ENCODE data around the gene CYP4F3.
"Not testable (repeated sequence)": the region's sequence is repeated elsewhere in the genome, so short reads cannot be mapped to it uniquely, and the experiment has no call there.

The CYP4F3 gene

DNA sequence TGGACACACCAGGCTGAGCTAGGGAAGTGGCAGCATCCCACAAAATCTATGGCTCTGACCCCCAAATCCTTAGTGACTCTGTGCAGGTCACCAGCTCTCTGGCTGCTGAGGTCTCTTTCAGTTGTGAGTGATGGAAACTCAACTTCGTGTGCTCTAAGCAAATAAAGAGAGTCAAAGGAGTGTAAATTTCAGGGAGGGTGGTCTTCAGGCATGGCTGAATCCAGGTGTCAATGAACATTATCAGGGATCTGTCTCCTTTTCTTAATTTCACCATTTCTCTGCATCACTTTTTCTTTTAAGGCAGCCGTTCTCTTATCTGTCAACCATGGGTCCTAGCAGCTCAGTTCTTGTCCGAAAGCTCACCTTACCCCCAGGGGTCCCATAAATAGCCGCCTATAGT, 38.4 kb downstream of the CYP4F3 start:
- H3K27me3 ChIP-seq (ENCODE audit: control insufficient read depth, insufficient read depth, low read length), result no peaks in the 10 kb centered on the region
- peaks cover 9% of the 10 kb centered on the region for H3K4me1 ChIP-seq (ENCODE audit: control insufficient read depth, insufficient read depth, low read length)
- H3K9ac ChIP-seq (ENCODE audit: low read length), result no peak overlapping the region
- no peak overlapping the region for H3K4me3 ChIP-seq (ENCODE audit: low read length)
- H3K36me3 ChIP-seq (ENCODE audit: control insufficient read depth, insufficient read depth, low read length), result no peaks in the 10 kb centered on the region
- no peaks in the 10 kb centered on the region for H3K9me3 ChIP-seq (ENCODE audit: control insufficient read depth, low read length)

DNA sequence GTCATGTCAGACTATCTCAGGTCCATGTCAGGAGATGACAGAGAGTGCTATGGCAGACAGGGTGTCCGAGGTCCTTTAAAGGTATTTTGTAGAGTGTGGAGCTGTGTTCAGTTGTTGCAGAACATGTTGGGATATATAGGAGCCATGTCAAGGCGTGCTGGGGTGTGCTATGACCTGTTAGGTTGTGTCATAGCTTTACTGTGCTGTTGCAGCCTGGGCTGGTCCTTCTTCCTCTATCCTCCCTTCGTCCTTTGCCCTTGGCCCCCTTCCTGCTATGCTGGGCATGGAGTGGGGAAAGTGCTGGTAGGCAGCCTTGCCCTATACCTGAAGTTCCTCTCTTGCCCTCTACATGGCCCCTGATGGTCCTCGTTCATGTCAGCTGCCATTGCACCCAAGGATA, 39.2 kb downstream of the CYP4F3 start:
- not testable (repeated sequence) for H3K4me1 ChIP-seq (ENCODE audit: control insufficient read depth, insufficient read depth, low read length); H3K4me3 ChIP-seq (ENCODE audit: low read length); H3K36me3 ChIP-seq (ENCODE audit: control insufficient read depth, insufficient read depth, low read length); H3K9me3 ChIP-seq (ENCODE audit: control insufficient read depth, low read length); H3K27me3 ChIP-seq (ENCODE audit: control insufficient read depth, insufficient read depth, low read length); H3K9ac ChIP-seq (ENCODE audit: low read length)

DNA sequence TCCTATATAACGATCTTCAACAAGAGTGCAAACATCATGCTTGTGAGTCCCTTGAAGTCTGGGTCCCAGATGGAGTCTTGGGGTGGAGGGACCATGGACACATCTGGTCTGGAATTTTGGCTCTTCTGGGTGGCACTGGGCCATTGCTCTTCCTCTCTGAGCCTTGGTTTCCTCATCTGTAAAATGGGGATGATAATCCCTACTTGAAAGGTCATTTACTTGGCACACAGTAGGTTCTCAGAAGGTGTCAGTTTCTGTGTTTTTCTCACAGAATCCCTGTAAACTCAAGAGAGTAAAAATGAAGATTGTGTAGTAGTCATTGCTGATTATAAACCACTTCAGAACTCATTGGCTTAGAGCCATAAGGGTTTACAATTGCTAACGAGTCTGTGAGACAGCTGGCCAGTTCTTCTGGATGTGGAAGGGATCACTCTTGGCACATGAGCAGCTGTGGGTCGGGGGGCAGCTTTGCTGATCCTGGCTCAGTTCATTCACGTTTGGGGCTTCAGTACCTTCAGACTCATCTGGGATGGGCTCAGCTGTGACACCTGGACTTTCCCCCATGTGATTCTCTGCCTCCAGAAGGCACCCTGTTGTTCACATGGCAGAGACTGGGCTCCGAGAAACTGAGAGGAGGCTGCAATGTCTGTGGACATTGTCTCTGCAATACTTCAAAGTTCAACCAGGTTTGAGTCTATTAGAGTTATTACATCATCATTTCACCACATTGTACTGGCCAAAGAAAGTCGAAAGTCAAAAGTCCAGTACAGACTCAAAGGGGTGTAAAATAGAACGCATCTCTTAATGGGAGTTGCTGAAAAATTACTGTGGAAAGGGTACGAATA, 40.0 kb downstream of the CYP4F3 start:
- Histone ChIP-seq H3K9ac (ENCODE audit: low read length) (no peak overlapping the region), H3K9me3 (ENCODE audit: control insufficient read depth, low read length) (no peaks in the 10 kb centered on the region), H3K4me1 (ENCODE audit: control insufficient read depth, insufficient read depth, low read length) (peaks cover 9% of the 10 kb centered on the region), H3K4me3 (ENCODE audit: low read length) (no peak overlapping the region), H3K27me3 (ENCODE audit: control insufficient read depth, insufficient read depth, low read length) (no peaks in the 10 kb centered on the region), H3K36me3 (ENCODE audit: control insufficient read depth, insufficient read depth, low read length) (no peaks in the 10 kb centered on the region)

DNA sequence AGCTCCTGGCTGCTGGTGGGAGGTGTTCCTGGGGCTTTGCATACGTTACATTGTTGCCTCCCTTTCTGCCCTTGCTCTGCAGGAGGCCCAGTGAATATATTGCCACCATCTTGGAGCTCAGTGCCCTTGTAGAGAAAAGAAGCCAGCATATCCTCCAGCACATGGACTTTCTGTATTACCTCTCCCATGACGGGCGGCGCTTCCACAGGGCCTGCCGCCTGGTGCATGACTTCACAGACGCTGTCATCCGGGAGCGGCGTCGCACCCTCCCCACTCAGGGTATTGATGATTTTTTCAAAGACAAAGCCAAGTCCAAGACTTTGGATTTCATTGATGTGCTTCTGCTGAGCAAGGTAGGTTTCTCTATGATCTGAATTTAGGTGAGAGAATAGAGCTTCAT, 42.7 kb downstream of the CYP4F3 start:
- no peaks in the 10 kb centered on the region for H3K27me3 ChIP-seq (ENCODE audit: control insufficient read depth, insufficient read depth, low read length)
- H3K36me3 ChIP-seq (ENCODE audit: control insufficient read depth, insufficient read depth, low read length), result peaks cover 8% of the 10 kb centered on the region

DNA sequence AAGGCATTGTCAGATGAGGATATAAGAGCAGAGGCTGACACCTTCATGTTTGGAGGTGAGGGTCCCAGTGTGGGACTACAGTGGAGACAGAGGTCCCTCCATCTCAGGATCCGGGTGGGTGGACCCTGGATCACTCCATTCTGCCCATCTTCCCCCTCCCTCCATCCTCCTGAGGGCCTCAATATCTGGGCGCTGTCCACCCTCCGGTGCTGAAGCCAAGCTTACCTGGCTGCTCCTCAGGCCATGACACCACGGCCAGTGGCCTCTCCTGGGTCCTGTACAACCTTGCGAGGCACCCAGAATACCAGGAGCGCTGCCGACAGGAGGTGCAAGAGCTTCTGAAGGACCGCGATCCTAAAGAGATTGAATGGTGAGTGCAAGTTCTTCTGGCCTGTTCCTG, 44.1 kb downstream of the CYP4F3 start:
- Histone ChIP-seq H3K9me3 (ENCODE audit: control insufficient read depth, low read length) (no peaks in the 10 kb centered on the region), H3K9ac (ENCODE audit: low read length) (no peak overlapping the region), H3K4me3 (ENCODE audit: low read length) (no peak overlapping the region), H3K27me3 (ENCODE audit: control insufficient read depth, insufficient read depth, low read length) (no peaks in the 10 kb centered on the region), H3K36me3 (ENCODE audit: control insufficient read depth, insufficient read depth, low read length) (peaks cover 8% of the 10 kb centered on the region), H3K4me1 (ENCODE audit: control insufficient read depth, insufficient read depth, low read length) (no peaks in the 10 kb centered on the region)

More for the DNA sequence above, 42.7 kb downstream of the CYP4F3 start:
- Histone ChIP-seq H3K4me1 (ENCODE audit: control insufficient read depth, insufficient read depth, low read length) (peaks cover 6% of the 10 kb centered on the region), H3K4me3 (ENCODE audit: low read length) (no peak overlapping the region), H3K9ac (ENCODE audit: low read length) (no peak overlapping the region), H3K9me3 (ENCODE audit: control insufficient read depth, low read length) (no peaks in the 10 kb centered on the region)

DNA sequence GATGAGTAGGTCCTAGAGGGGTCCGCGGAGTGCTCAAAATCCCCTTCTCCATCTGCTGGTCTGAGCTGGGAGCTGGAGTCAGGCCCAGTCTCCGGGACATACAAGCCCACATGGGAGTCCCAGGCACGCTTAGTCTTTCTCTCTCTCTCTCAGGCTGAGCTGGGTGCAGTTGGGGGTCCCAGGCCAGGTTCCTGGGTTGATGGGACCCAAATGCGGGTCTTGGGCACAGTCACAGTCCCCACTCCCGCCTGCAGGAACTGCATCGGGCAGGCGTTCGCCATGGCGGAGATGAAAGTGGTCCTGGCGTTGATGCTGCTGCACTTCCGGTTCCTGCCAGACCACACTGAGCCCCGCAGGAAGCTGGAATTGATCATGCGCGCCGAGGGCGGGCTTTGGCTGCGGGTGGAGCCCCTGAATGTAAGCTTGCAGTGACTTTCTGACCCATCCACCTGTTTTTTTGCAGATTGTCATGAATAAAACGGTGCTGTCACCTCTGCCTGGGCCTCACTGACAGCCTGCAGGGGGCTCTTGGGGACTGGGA, 56.0 kb downstream of the CYP4F3 start:
- Histone ChIP-seq H3K36me3 (ENCODE audit: control insufficient read depth, insufficient read depth, low read length) (no peaks in the 10 kb centered on the region), H3K9ac (ENCODE audit: low read length) (no peak overlapping the region), H3K27me3 (ENCODE audit: control insufficient read depth, insufficient read depth, low read length) (no peaks in the 10 kb centered on the region), H3K4me3 (ENCODE audit: low read length) (no peak overlapping the region), H3K9me3 (ENCODE audit: control insufficient read depth, low read length) (no peaks in the 10 kb centered on the region), H3K4me1 (ENCODE audit: control insufficient read depth, insufficient read depth, low read length) (peaks cover 5% of the 10 kb centered on the region)

DNA sequence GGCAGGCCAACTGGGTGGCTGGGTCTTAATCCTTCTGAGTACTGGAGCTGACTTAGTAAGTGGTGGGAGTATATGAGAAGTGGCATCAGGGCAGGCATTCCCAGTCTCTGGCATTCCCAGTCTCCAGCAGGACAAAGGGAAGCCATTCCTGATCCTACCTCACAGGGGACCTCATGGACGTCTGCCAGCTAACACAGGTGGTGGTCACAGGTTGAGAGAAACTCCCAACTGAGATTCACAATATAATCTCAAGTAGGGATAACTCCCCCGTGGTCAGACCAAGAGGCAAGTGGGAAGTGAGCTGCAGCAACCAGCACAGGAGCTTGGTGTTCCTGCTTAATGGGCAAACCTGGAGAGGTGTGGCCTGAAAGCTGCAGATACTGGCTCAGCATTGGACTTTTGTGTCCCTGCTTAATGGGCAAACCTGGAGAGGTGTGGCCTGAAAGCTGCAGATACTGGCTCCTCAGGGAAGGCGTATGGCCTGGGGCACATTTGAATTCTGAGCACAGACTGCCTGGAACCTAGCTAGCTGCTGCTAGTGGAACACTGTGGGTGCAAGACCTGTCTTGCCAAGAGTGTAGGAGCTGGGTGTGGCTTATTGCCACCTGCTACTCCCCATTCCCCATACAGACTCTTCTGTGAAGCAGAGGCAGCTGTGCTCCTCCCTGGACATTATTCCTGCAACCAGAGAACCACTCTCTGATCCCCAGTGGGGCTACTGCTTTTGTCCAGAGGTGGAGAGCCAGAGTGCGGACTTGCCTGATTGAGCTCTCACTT, 61.2 kb downstream of the CYP4F3 start:
- H3K4me1 ChIP-seq (ENCODE audit: control insufficient read depth, insufficient read depth, low read length), result peaks cover 18% of the 10 kb centered on the region

DNA sequence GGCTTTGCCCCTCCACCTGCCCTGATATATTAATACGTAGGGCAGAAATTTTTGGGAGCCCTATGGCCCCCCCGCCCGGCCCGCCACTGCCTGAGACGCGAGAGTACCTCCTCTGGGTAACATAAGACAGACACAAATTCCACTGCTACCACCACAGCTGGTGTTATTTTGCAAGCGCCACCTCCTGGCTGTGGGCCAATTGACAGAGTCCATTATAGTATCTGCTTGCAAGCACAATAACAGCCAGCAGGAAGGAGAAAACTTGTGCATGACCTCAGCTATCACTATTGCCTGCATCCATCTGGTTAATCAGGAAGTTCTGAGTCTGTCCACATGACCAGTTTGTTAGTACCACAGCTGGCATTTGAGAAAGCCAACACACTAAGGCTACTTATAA, 61.8 kb downstream of the CYP4F3 start:
- H3K4me3 ChIP-seq (ENCODE audit: low read length), result no peak overlapping the region

More for the DNA sequence above, 61.2 kb downstream of the CYP4F3 start:
- Histone ChIP-seq H3K36me3 (ENCODE audit: control insufficient read depth, insufficient read depth, low read length) (no peaks in the 10 kb centered on the region), H3K27me3 (ENCODE audit: control insufficient read depth, insufficient read depth, low read length) (no peaks in the 10 kb centered on the region), H3K4me3 (ENCODE audit: low read length) (no peak overlapping the region), H3K9ac (ENCODE audit: low read length) (no peak overlapping the region), H3K9me3 (ENCODE audit: control insufficient read depth, low read length) (no peaks in the 10 kb centered on the region)

More for the DNA sequence above, 61.8 kb downstream of the CYP4F3 start:
- Histone ChIP-seq H3K27me3 (ENCODE audit: control insufficient read depth, insufficient read depth, low read length) (no peaks in the 10 kb centered on the region), H3K36me3 (ENCODE audit: control insufficient read depth, insufficient read depth, low read length) (no peaks in the 10 kb centered on the region), H3K9me3 (ENCODE audit: control insufficient read depth, low read length) (no peaks in the 10 kb centered on the region), H3K9ac (ENCODE audit: low read length) (no peak overlapping the region), H3K4me1 (ENCODE audit: control insufficient read depth, insufficient read depth, low read length) (peaks cover 18% of the 10 kb centered on the region)
